Stimulated activated CD8-positive, alpha-beta memory T cell treated with anti-CD3 and anti-CD28 coated beads, Interleukin-15, amount 100 ng/mL, for 48 hours (primary cell): ENCODE data around the gene MADCAM1.
A peak's percentile ranks its signal among the peaks of the same experiment; 100 is the strongest.

ENCODE experiments used
- DNase-seq, 2 donors: peaks; one replicate each; pipeline ENCODE4 v3.0.0-alpha.2; 2020; ENCODE audit warnings: low read depth in 2 of 2

Gene MADCAM1

GRCh38 chr19:488505-489417 lies 7.5 kb upstream of the MADCAM1 start:
- DNase-seq, result peak; percentile 91 to 92

DNA sequence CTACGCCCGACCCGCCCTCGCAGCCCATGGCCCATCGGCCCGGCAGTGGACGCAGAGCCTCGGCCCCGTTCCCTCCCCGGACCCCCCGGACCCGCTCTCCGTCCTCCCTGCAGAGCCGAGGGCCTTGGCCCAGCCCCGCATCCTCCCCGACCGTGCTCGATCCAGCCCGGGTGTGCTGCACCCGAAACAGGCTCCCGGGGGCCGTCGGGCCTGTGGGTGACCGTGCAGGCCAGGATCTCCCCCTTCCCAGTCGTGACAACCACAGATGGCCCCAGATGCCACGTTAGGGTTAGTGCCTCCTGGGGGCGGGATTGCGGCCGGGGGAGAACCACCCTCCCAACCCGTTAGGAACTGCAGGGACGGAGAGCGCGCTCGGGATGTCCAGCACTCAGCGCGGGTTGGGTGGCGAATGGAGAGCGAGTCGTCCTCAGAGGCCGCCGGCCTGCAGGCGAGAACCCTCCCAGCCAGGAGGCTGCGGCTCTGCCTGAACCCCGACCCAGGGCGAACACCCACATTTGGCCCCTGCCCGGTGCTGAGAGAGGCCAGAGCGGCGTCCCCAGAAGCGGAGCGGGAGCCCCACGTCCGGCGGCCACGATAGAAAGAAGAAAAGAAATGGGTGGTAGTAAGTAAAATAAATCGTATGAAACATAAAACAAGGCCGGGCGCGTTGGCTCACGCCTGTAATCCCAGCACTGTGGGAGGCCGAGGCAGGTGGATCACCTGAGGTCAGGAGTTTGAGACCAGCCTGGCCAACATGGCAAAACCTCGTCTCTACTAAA lies 6.7 kb upstream of the MADCAM1 start:
- no peak for DNase-seq

- DNase-seq, result no peak
Measured at GRCh38 chr19:491146-491741, 5.0 kb upstream of the MADCAM1 start.

DNA sequence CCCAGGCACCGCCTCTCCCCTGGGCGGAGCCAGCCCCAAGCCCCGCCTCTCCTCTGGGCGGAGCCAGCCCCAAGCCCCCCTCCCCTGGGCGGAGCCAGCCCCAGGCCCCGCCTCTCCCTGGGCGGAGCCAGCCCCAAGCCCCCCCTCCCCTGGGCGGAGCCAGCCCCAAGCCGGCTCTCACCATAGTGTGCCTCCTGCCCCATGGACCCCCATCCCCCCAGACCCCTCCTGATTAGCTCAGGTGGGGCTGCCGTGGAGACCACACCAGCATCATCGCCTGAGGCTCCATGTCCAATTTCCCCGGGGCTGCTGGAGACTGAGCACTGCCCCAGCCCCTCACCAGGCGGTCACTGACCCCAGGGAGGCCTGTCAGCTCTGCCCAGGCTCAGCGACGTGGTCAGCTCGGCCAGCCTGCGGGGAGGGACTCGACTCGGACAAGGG lies 4.2 kb upstream of the MADCAM1 start:
- DNase-seq, result no peak

DNA sequence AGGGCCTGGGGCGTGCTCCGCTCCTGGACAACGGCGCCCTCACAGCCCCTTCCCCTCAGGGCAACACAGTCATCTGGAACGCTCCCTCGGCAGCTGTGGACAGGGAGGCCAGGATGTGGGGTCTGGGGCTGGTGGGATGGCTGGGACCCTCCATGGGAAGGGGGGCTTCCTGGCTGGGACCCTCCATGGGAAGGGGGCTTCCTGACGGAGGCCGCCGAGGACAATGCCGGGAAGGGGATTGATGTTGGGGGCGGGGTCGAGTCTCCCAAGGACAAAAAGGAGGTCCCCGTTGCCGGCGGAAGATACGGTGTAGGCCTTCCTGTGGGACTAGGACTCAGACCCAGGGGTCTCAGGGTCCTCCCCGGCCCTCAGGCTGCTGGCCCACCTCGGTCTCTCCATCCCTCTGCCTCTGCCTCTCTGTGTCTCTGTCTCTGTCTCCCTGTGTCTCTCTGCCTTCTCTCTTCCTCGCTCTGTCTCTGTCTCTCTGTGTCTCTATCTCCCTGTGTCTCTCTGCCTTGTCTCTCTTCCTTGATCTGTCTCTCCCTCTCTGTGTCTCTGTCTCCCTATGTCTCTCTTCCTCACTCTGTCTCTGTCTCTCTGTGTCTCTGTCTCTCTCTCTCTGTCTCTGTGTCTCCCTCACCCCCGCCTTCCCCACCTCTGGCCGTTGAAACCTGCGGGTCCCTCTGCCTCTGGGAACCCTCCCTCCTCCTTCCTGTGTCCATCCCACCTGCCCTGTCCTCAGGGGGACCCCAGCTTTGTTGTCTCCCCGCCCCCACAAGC lies 2.7 kb upstream of the MADCAM1 start:
- DNase-seq, result no peak

- no peak for DNase-seq
Measured at GRCh38 chr19:494171-495080, 1.9 kb upstream of the MADCAM1 start.

DNA sequence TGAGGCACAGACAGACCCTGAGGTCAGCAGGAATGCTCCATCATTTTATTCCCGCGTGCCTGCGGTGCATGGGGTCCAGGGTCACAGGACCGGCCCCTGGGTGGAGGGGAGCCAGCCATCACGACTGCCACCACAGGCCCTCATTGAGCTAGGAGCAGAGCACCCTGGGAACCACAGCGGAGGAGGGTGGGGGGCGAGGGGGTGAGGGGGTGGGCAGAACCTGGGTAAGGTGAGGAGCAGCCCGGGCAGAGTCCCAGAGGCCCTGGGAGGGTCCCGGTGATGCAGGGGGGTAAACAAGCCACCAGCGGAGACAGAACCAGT lies 1.2 kb upstream of the MADCAM1 start:
- no peak for DNase-seq

DNA sequence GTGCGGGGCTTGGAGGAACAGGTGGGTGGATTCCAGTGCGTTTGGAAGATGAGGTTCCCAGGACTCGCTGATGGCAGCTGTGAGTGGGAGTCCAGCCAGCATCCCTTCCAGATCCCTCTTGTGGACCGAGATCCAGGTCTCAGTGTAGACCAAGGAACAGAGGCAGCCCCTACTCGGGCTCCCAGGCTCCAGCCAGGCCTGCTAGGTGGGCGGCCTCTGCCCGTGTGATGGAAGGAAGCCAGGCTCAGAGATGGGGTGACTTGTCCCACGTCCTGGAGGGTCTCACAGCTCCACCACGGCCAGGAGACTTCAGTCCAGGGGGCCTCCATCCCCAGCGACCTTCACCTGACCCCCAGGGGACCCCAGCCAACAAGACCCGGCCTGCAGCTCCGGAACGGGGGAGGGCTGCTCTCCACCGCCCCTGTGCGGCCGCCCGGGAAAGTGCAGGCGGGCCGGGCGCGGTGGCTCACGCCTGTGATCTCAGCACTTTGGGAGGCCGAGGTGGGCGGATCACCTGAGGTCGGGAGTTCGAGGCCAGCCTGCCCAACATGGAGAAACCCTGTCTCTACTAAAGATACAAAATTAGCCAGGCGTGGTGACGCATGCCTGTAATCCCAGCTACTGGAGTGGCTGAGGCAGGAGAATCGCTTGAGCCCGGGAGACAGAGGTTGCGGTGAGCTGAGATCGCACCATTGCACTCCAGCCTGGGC lies 729 bp upstream of the MADCAM1 start:
- peak; percentile 36 to 50 for DNase-seq

GRCh38 chr19:496986-497385 lies 700 bp downstream of the MADCAM1 start:
- DNase-seq, result no peak

- no peak for DNase-seq
Measured at GRCh38 chr19:497491-497868, 1.2 kb downstream of the MADCAM1 start.

DNA sequence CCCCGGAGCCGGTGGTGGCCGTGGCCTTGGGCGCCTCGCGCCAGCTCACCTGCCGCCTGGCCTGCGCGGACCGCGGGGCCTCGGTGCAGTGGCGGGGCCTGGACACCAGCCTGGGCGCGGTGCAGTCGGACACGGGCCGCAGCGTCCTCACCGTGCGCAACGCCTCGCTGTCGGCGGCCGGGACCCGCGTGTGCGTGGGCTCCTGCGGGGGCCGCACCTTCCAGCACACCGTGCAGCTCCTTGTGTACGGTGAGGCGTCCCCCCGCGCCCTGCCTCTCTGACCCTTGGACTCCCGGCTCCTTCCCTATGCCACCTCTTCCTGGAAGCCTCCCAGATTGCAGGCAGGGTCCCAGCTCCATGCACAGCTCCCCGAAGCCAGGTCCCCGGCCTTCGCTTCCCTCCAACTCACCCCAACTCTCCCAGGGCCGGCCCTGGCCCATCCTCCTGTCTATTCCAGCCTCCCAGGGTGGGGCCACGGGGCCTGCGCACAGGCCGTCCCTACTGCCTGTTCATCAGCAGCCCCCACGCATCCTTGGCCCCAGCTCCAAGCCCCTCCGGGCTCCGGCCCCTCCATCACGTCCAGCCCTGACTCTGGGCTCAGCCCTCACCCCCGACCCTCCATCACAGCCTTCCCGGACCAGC lies 1.7 kb downstream of the MADCAM1 start:
- DNase-seq, result no peak

DNA sequence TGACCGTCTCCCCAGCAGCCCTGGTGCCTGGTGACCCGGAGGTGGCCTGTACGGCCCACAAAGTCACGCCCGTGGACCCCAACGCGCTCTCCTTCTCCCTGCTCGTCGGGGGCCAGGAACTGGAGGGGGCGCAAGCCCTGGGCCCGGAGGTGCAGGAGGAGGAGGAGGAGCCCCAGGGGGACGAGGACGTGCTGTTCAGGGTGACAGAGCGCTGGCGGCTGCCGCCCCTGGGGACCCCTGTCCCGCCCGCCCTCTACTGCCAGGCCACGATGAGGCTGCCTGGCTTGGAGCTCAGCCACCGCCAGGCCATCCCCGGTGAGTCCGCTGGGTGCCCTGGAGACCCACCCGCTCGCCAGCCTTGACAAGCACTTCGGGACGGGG lies 2.2 kb downstream of the MADCAM1 start:
- no peak for DNase-seq

- no peak for DNase-seq
Measured at GRCh38 chr19:498977-499623, 2.8 kb downstream of the MADCAM1 start.

- DNase-seq, result no peak
Measured at GRCh38 chr19:501646-502045, 5.4 kb downstream of the MADCAM1 start.

- DNase-seq, result no peak
Measured at GRCh38 chr19:504616-505015, 8.3 kb downstream of the MADCAM1 start.

DNA sequence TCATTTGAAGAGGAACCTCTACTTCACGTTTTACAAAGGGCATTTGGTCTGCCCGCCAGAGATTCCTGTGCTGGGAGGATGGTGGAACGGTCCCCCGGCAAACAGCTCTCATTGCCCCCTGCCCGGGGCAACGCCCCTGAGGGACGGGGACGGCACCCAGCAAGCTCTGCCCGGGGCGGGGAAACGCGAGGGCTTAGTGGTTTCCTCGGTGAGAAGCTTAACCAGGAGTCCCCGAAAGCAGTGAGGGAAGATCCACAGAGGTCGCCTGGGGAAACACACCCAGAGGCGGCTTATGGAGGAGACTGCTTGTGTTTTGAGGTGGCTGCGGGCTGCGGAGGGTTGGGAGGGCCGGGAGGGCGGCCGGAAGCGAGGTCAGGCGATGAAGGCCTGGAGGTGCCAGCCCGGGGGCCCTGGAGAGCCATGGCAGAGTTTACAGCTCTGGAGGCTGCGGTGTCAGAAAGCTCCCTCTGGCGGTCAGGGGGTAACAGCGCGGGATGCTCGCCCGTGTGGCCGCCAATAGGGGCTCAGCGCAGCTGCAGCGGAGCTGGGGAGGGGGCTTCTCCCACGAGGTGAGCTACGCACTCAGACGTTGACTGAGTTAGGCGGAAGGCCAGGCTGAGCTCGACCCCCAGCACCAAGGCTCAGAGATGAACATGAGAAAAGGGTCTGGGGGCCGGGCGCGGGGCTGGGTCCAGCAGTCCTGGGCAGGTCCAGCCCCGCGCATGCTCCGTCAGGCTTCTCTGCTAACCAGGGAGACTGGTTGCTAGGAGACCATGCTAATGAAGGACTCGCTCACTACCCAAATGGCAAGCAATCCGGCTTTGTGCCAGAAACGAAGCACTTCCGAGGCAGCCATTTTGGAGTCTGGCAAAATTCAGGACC lies 10.4 kb downstream of the MADCAM1 start:
- peak; percentile 88 to 90 for DNase-seq

DNA sequence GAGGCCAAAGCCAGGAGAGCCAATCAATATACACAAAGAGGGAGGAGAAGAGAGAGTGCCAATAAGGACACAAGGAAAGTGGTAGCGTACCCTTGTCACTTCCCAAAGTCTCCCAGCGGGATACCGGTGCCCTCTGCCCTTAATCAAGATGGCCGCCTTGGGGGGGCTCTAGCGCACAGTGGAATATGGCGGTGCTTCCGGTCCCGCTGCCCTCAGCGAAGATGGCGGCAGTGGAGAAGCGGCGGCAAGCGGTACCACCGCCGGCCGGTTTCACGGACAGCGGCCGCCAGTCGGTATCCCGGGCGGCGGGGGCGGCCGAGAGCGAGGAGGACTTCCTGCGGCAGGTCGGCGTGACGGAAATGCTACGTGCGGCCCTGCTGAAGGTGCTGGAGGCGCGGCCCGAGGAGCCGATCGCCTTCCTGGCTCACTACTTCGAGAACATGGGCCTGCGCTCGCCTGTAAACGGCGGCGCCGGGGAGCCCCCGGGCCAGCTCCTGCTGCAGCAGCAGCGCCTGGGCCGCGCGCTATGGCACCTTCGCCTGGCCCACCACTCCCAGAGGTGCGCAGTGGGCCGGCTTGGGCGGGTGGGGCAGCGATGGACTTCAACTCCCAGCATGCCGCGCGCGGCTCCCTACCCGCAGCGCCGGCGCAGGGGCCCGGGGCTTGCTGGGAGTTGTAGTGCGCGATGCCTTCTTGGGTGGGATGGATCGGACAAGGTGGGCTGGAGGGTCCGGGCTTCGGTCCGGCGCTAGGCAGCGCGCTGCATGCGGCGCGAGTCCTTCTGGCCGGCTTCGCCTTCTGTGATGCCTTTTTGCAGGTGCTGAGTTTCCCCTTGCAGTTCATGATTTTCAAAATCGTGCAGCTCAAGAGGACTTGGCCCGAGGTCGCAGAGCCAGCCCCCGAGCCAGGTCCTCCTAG lies 11.3 kb downstream of the MADCAM1 start, which contains the start of gene TPGS1:
TSS of gene TPGS1 (plus strand) at position 212 of the 918 bp plus-strand sequence. CDS start at position 222, 10 bp downstream.
- DNase-seq, result peak; percentile 77 to 79
